HG02610 (cell line): Measurements from ENCODE around the gene IER3.

Experiments
- ATAC-seq: cut with Tn5 transposase; IDR thresholded peaks from one replicate; pipeline ENCODE4 v1.9.1; 2021; ENCODE audit warnings: mild to moderate bottlenecking, moderate library complexity; ENCODE audit not compliant: unreplicated experiment

The IER3 gene

DNA sequence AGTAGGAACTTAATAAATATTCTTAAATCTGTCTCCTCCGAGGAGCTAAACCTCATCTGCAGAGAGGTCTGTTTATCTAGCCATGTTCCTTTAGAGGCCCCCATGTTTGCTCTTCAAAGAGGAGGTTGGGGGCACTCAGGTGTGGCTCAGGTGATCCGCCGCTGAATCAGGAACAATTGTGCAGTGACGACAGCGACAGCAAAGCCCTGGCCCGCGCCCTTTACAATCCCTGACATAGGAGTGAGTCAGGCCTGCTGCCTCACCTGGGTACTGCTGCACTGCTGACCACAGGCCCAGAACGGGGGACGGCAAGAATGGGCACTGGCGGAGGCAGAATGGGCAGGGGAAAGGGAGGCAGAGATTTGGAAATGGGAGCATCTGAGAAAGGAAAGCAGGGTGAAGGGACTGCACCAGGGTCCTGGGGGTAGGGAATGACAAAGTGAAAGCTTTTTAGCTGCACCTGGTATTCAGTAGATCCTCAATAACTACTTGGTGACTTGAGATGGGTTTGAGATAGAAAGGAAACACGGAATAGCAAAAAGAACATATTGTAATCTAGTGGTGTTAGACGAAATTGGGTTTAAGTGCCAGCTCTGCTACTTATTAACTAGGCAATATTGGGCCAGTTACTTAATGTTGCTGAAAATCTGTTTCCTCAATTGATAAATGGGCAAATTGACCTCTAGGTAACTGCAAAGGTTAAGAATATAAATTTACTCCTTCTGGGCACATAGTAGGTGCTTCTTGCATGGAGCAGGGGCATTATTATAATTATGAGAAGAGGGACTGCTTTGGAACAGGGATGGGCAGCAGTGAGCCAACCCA is 5.4 kb upstream of the IER3 start:
- ATAC-seq: no peak

GRCh38 chr6:30748851-30749540 is 4.6 kb upstream of the IER3 start:
- no peak for ATAC-seq

DNA sequence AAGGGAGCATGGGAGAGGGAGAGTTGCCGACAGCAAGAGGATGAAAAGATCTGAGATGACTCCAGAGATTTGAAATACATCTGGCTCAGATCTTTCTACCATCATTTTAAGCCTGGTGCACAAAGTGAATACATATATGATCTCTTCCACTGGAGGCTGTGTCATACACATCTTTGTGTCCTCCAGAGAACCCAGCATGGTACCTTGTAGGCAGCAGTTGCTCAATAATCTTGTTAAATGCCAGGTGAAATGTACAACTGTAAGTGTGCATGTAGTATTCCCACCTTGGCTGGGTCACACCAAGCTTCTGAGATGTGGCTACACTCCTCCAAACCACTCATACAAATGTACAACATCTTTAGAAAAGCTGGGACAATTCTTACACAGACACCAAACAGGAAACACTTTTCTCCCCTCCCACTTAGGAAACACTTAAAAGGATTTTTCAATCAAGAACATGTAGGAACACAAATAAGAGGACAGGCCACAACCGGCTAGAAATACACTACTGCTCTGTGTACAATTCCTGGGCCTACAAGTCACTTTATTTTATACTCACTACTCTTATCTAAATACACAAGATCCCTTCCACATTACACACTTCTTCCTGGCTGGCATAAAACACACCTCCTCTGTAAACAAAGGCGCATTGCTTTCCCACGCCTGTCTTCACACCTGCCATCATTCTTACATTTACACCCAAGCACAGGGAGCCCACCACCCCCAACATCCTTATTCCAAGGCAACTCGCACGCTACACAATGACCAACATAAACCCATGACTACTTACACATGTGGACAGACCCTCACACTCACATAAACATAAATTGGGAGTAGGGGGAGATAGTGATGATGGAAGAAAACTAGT is 3.8 kb upstream of the IER3 start:
- no peak for ATAC-seq

GRCh38 chr6:30747300-30747687 is 2.9 kb upstream of the IER3 start:
- no peak for ATAC-seq

DNA sequence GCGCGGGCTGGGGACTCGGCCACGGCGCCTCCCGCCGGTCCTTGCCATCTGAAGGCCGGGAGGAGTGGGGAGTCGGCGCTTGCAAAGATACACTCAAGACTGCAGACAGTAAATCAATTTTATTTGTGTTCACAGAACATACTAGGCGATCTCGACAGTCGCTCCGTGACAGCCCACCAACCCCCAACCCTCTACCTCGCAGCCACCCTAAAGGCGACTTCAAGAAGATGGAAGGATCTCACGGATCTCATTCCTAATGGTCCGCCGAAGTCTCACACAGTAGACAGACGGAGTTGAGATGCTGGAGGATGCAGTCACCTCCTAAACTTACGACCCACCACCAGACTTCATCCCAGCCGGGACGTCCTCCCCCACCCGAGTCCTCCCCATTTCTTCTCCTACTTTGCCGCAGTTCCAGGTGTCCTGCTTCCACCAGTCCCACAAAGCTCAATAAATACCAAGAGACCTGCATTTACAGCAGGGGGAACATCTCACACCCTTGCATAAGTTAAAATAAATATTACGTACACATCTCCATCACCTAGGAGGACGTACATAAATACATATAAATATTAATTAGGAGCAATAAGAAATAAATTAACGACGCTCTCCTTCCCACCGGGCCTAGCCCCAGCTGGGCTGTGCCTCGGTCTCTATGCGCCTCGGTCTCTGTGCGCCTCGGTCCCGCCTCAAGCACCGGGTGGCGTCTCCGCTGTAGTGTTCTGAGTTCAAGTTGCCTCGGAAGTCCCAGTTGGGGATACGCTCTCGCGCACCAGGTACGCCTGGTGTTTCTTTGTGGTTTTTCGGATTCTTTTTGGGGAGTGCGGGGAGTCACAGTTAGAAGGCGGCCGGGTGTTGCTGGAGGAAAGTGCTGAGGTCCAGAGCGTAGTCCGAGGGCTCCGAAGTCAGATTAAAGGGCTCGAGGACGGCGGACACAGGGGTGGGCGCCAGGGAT is 971 bp downstream of the IER3 start:
- ATAC-seq: no peak

- ATAC-seq: peak; percentile 73
These were observed 1.8 kb downstream of the IER3 start, which contains the start of gene FLOT1 for GRCh38 chr6:30742316-30743098. TSS of gene FLOT1 (minus strand) at chr6:30742687. CDS start at chr6:30742189, 498 bp downstream.

GRCh38 chr6:30741789-30742315 is 2.5 kb downstream of the IER3 start:
- no peak for ATAC-seq

- ATAC-seq: no peak
These were observed 3.1 kb downstream of the IER3 start for GRCh38 chr6:30741063-30741779.

GRCh38 chr6:30740540-30740870 is 3.8 kb downstream of the IER3 start:
- ATAC-seq: no peak

DNA sequence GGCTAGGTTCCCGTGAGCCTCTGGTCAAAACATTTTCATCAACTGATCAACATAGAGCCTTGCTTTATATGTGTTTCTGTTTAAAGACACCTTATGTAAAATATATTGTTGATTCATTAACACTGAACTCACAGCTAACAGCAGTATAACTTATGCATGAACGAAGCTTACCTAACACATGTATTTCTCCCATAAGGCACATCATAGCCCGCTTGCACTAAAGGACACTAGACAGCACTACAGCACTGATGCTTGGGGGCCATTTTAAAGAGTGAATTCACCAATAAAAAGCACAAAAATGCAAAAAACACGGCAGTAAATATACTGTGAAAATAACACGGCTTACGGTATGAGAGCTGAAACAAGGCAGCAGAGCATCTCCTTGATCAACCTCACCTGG is 5.8 kb downstream of the IER3 start:
- no peak for ATAC-seq

DNA sequence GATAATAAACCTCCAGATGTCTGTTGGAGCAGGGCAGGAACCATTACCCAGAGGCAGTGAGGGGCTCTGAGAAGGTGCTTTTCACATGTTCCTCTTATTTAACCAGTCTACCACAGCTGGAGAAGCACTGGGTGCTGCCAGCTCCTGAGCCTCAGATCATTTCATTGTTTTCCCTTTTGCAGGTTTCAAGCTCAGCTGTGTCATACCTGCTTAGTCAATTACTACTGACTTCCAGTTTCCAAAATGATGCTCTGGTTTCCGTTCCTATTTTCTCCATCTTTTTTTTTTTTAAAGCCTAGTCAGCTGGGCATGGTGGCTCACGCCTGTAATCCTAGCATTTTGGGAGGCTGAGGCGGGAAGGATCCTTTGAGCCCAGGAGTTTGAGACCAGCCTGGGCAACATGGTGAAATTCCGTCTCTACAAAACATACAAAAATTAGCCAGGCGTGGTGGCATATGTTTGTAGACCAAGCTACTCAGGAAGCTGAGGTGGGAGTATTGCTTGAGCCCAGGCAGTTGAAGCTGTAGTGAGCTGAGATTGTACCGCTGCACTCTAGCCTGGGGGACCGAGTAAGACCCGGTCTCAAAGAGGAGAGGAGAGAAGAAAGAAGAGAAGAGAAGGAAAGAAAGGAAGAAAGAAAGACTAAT is 8.6 kb downstream of the IER3 start:
- ATAC-seq: peak; percentile 38

DNA sequence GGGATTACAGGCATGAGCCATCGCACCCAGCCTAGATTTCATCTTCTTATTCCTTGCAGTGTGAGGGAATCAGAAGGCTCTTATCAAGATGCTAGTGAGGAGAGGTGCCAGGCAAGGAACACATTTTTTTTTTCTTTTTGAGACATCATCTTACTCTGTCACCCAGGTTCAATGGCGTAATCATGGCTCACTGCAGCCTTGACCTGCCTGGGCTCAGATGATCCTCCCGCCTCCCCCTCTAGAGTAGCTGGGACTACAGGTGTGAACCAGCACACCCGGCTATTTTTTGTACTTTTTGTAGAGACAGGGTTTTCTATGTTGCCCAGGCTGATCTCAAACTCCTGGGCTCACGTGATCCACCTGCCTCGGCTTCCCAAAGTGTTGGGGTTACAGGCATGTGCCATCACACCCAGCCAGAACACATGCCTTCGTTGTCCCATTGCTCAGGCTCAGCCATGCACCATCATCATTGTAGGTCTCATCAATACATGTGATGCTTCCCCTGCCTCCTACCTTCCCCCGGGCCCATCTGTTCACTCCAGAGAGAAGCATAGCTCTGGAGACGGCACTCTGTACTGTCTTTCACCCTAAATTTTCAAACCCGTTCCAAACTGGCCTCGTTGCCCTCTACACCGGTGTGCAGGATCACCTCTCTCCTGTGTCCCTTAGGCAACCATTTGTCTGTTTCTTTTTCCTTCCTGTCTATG is 12.0 kb downstream of the IER3 start:
- no peak for ATAC-seq

DNA sequence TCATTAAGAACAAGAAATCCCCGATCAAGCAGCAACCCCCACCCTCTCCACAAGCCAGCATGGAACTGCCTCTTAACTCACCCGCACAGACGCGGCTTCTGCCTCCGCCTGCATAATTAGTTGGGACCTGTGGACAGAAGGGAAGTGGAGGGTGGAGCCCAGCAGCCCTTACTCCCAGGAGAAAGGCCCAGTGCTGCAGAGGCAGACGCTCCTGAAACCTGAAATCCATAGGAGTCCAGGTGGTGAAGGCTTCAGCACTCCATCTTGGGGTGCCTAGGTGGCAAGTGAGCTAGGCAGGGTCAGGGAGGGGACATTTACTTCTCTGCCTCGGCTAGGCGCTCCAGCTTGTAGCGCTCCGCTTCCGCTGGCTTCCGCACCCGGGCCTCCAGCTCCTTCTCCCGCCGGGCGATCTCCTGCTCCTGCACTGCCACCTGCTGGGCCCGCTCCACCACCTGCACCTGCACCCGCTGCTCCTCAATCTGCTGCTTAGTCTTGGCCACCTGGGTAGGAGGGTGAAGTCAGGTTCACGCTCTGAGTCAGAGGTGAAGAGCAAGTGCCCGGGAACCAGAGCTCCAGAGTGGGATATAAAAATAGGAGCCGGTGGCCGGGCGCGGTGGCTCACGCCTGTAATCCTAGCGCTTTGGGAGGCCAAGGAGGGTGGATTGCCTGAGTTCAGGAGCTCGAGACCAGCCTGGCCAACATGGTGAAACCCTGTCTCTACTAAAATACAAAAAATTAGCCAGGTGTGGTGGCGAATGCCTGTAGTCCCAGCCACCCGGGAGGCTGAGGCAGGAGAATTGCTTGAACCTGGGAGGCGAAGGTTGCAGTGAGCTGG is 13.5 kb downstream of the IER3 start:
- peak; percentile 59 for ATAC-seq

GRCh38 chr6:30727920-30728553 is 16.3 kb downstream of the IER3 start:
- ATAC-seq: no peak

- ATAC-seq: no peak
These were observed 17.6 kb downstream of the IER3 start for GRCh38 chr6:30726506-30727413.
